Activated CD4-positive, alpha-beta T cell treated with anti-CD3 and anti-CD28 coated beads, Interleukin-2, Interleukin-6, amounts not matched to agents 100 ng/mL and 50 ng/mL, durations not matched to agents 16 hours and 8 hours (primary cell): ENCODE results near the gene PPY.
A peak's percentile ranks its signal among the peaks of the same experiment; 100 is the strongest.
"Not testable (repeated sequence)": the region's sequence is repeated elsewhere in the genome, so short reads cannot be mapped to it uniquely, and the experiment has no call there.

ENCODE experiments used
- DNase-seq: peaks from one replicate; pipeline ENCODE4 v3.0.0-alpha.2; 2020

The PPY gene

DNA sequence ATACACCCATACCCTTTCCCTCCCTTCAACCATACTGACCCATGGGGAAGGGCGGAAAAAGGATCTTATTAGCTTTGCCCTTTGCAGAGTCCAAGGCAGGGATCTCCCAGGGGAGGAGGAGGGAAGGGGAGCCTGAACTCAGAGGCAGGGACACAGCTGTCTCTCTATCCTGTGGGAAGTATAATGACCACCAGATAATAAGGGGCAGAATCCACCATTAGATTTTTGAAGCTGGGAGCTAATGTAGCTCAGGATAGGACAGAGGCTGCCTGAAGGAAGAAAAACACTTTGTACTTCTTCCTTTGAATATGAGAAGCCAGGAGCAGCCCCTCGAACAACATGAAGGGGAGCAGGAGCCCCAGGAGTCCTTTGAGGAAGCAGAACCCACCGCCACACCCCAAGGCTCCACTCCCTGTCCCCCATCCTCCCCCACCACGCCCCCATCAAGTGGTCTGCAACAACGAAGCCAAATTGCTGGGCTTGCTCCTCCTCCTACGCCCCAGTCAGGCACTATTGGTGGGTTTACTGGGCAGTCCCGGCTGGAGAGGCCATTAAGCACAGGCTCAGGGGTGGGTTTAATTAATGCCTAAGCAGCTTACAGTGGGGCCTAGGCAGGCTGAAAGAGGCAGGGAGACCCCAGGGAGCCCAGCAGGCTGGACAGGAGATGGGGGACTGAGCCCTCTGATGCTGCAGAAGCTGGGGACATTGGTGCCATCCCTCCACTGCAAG is 40.3 kb downstream of the PPY start:
- no peak for DNase-seq

DNA sequence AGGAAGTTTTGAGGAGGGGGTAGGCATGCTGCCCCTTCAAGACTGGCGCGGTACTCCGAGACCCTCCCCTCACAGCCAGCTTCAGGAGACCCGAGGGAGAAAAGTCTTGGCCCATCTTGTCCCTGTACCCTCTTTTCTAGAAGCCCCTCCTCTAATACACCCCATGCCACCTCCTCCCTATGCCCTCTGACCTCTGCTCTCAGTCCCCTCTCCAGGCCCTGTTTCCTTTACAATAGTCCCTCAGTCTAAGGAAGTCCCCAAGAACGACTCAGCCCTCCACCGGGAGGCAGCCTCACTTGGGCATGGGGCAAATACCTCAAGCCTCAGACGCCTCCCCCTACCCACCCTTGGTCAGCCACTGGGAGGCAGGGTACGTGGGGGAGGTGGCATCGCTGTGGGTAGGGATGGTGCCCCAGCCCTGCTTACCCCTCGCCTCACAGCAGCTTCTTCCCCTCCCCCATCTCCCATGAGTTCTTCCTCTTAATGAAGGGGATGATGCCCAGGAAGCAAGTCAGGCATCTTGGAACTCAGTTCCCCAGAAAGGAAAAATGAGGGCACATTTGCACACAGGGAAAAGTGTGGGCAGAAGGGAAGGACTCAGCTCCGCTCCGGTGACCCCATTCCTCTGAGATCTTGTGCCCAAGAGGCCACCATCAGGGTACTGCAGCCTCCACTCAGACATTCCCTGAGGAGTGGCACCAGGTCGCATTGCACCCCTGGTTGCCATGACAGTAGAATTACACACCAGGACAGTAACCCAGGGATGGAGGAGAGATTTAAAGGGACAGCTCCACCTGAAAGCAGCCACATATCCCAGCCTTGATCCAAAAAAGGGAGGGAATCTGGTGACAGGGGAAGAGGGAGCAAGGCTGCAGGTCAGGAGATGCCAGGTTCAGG is 41.2 kb downstream of the PPY start:
- no peak for DNase-seq

DNA sequence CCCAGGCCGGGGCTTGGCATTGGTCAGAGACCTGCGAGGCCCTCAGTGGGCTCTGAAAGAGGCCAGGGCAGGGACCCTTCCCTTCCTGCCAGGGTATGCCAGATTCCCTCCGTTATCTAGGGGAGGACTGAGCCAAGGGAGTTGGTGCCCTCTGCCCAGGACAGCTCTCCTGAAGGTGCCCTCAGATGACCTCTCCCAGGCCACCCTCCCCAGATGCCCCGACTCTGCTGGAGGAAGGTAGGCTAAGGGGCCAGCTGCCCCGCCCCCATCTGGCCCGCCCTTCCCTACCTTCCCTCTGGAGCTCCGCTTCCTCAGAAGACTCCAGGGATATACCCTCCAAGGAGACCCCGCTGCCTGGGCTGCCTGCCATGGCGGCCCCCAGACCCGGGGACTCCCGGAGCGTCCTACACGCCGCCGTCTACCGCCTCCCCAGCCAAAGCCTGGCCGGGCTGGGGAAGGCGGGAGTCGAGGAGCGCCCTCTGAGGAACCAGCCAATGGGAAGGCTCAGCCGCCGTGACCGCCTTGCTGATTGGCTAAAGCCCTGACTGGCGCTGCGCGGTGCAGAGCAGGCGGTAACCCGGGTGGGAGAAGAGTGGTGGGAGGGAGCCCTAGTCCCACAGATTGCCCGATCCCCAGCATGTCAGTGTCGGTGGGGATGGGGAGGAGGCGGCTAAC is 42.0 kb downstream of the PPY start:
- DNase-seq: peak; percentile 87

DNA sequence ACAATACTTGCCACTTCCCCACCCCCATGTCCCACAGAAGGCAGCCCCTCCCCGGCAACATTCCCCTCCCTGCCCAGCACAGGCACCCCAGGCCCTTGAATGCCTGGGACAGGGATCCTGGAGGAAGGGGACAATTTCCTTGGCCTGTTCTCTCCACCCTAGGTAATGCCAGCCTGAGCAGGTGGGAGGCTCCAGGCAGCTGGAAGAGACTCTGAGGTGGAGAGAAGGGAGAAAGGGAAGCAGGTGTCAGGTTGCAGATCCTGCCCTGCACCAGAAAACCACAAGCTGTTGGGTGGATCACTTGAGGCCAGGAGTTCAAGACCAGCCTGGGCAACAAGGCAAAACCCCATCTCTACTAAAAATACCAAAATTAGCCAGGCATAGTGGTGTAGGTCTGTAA is 43.8 kb downstream of the PPY start:
- DNase-seq: no peak

DNA sequence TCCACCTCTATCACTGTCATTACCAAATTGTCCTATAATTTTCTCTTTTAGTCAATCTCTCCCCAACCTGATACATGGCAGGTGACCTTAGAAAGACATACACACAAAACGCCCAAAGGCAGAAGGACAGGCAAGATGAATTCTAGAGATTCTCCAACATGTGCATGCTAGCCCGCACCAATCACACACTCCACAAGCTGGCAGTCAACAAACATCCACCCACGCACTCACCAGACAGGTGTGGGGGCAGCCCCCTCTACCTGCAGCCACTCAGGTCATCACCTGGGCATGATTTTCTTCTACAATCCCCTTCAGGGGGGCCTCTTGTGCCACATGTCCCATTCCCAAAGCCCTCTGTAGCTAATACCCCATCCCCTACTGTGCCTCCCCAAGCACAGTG is 44.4 kb downstream of the PPY start:
- no peak for DNase-seq

DNA sequence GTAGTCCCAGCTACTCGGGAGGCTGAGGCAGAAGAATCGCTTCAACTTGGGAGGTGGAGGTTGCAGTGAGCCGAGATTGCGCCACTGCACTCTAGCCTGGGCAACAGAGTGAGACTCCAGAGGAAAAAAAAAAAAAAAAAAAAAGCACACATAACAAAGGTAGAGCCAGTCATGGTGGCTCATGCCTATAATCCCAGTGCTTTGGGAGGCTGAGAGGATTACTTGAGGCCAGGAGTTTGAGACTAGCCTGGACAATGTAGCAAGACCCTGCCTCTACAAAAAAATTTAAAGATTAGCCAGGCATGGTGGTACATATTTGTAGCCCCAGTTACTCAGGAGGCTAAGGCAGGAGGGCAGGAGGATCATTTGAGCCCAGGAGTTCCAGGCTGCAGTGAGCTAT is 47.8 kb downstream of the PPY start:
- not testable (repeated sequence) for DNase-seq

DNA sequence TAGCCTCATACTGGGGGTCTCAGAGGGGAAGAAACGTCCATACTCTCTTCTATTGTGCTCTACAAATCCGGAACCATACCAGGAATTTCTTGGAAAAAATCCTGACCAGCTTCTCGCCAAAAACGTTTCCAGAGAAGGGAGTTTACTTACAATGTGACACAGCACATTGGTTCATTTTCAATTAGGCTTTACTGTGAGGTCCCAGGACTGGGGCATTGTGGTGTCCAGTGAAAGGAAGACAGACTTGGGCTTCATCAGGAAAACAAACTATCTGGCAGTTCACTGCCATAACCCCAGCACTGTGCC is 49.7 kb downstream of the PPY start:
- DNase-seq: no peak

DNA sequence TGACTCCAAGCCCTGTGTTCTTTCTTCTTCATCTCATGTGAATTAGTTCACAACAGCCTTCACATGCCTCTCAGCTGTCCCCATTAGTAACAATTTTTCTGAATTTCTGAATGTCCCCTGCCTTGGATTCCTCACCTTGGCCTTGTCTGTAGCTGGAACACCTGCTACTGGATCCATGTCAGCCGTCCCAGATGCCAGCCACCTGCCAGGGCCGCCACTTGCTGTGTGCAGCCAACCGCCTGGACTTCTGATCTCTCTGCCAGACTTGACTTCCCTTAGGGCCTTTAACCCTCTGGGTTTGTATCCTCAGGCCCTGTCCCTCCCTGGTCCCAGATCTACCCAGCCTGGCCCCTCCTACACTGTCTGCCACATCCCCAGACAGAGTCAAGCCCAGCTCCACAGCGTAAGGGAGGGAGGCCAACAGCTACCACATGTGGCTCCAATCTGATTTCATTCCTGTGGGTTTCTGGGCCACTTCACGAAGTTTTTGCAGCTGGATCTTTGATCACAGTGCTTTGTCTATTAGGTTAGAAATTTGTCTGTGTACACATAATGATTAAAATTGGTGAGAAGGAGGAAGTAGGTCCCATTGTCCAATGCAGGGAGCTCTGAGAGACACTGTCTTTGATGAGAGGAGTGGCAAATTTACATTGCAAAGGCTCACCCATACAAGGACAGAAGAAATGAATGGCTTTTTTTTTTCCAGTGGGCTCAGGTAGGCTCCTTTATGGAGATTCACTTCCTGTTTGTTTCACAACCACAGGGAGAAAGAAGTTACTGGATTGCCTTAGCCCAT is 50.2 kb downstream of the PPY start:
- DNase-seq: no peak
